ENCODE data around the gene CCDC13.

The CCDC13 gene

DNA sequence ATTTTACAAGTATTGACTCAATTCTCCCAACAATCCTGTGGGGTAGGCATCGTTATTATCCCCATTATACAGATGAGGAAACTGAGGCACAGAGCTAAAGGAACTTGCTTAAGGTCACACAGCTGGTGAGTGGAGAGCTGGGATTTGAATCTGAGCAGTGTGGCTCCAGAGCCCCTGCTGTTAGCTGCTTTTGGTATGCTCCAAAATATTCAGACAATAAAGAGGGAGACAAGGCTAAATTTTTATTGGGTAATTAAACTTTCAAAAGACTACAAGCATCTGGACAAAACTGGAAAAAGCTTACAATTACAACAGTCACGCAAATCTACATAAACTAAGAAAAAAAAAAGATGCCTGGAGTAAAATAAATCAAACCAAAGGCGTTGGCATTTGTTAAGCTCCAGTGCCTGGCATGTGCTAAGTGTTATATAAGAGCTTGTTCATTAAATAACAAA, 27.7 kb downstream of the CCDC13 start:
- POLR2A ChIA-PET (ENCODE audit: low non-redundant PET), result interaction anchor here (0.5 kb wide), 1 partner anchor 93 kb away, joined by 3 read pairs; no protein-coding TSS in a partner anchor
- no peak overlapping the region for H3K27ac ChIP-seq
- TF ChIP-seq, protein P1, sequence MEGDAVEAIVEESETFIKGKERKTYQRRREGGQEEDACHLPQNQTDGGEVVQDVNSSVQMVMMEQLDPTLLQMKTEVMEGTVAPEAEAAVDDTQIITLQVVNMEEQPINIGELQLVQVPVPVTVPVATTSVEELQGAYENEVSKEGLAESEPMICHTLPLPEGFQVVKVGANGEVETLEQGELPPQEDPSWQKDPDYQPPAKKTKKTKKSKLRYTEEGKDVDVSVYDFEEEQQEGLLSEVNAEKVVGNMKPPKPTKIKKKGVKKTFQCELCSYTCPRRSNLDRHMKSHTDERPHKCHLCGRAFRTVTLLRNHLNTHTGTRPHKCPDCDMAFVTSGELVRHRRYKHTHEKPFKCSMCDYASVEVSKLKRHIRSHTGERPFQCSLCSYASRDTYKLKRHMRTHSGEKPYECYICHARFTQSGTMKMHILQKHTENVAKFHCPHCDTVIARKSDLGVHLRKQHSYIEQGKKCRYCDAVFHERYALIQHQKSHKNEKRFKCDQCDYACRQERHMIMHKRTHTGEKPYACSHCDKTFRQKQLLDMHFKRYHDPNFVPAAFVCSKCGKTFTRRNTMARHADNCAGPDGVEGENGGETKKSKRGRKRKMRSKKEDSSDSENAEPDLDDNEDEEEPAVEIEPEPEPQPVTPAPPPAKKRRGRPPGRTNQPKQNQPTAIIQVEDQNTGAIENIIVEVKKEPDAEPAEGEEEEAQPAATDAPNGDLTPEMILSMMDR (conservative IDR thresholded peaks at IDR 0.05; ENCODE audit: low read depth), result no peak
- CTCF ChIA-PET, result interaction anchor here (0.6 to 1.8 kb wide), 4 partner anchors 10 to 112 kb away, joined by 3 to 7 read pairs (median 4); no protein-coding TSS in a partner anchor
- DNase-seq (ENCODE audit: low spot score), result no peak

DNA sequence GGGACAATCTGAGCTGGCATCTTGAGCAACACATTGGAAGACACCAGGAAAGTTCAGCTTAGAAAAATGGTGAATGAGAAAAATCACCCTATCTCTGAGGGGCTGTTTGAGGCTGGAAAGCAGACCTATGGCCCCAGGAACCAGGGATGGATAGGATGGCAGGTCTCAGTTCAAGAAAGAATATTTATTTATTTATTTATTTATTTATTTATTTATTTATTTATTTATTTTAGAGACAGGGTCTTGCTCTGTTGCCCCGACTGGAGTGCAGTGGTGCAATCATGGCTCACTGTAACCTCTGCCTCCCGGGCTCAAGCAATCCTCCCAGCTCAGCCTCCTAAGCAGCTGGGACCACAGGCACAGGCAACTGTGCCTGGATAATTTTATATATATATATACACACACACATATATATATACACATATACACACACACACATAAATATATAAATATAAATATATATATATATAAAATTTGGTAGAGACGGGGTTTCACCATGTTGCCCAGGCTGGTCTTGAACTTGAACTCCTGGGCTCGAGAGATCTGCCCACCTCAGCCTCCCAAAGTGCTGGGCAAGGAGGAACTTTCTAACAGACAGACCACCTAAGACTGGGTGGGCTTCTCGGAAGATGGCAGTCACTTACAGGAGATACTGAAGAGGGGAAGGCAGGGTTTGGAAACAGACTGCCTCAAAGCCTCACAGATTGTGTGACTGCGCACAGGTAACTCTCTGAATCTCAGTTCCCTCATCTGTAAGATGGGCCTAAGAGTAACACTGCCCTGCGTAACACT, 29.7 kb downstream of the CCDC13 start:
- CTCF ChIA-PET, result interaction anchor here (0.6 to 1.8 kb wide), 11 partner anchors 14 to 501 kb away, joined by 3 to 7 read pairs (median 3); no protein-coding TSS in a partner anchor
- no peak for DNase-seq (ENCODE audit: low spot score)
- TF ChIP-seq, protein P1 (conservative IDR thresholded peaks at IDR 0.05; ENCODE audit: low read depth), result no peak
- POLR2A ChIA-PET (ENCODE audit: low non-redundant PET), result no interaction called here
- no peak overlapping the region for H3K27ac ChIP-seq

DNA sequence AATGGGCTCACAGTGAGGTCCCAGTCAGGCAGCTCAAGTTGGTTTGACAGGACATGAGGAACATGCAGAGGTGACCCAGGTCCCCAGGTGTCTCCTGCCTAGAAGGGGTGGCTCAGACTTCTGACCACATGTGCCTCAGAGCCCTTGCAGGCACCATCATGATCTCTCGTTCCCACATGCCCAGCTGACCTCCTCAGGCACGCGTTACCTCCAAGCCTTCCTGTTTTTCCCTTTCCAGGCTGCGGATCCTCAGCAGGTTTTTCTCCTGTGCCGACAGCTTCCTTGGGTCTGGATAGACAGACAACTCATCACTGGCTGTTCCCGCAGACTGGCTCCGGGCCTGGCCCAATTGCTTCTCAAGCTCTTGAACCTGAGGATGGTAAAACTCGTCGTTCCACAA, 30.4 kb downstream of the CCDC13 start:
- TF ChIP-seq, protein P1 (conservative IDR thresholded peaks at IDR 0.05; ENCODE audit: low read depth), result no peak
- no peak overlapping the region for H3K27ac ChIP-seq
- no peak for DNase-seq (ENCODE audit: low spot score)
- CTCF ChIA-PET, result interaction anchor here (0.6 kb wide), 1 partner anchor 195 kb away, joined by 3 read pairs; no protein-coding TSS in a partner anchor
- POLR2A ChIA-PET (ENCODE audit: low non-redundant PET), result no interaction called here

DNA sequence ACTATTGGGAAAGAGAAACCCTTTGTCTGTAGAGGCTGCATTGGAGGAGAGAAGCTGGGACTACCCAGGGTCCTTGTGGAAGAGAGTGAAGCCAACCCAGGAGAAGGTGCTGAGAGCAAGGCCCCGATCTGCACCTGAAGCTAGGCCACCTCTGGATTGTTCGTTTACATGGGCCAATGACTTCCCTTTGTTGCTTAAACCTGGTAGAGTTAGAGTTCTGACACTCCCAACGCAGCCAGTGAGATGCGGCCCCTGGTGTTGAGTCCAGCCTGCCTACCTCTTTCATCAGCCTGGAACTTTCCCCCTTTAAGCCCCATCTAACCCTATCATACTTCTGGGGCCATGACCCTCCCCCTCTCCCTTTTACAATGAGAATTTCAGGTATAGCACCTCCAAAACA, 30.8 kb downstream of the CCDC13 start:
- CTCF ChIA-PET, result interaction anchor here (0.6 kb wide), 1 partner anchor 194 kb away, joined by 3 read pairs; no protein-coding TSS in a partner anchor

DNA sequence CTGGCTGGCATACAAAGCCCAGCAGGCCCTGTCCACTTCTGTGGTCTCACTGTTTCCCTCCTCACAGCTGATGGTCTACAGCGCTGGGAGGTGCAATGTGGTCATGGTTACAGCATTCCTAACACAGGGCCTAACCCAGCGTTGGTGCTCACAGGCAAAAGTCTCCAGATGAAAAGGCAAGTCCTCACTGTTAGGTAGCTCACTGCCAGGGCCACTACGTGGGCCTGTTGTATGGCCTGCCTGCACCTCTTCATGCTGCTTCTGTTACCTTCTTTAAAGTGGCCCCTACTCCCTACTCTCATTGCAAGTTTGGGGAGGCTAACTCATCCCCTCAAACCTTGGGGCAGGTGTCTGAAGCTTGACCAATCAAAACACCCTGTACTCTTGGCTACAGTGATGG, 31.3 kb downstream of the CCDC13 start:
- ChIA-PET POLR2A (ENCODE audit: low non-redundant PET) (no interaction called here), CTCF (no interaction called here)

More for the DNA sequence above, 30.8 kb downstream of the CCDC13 start:
- POLR2A ChIA-PET (ENCODE audit: low non-redundant PET), result no interaction called here
- DNase-seq (ENCODE audit: low spot score), result no peak
- H3K27ac ChIP-seq, result no peak overlapping the region
- TF ChIP-seq, protein P1 (conservative IDR thresholded peaks at IDR 0.05; ENCODE audit: low read depth), result no peak

DNA sequence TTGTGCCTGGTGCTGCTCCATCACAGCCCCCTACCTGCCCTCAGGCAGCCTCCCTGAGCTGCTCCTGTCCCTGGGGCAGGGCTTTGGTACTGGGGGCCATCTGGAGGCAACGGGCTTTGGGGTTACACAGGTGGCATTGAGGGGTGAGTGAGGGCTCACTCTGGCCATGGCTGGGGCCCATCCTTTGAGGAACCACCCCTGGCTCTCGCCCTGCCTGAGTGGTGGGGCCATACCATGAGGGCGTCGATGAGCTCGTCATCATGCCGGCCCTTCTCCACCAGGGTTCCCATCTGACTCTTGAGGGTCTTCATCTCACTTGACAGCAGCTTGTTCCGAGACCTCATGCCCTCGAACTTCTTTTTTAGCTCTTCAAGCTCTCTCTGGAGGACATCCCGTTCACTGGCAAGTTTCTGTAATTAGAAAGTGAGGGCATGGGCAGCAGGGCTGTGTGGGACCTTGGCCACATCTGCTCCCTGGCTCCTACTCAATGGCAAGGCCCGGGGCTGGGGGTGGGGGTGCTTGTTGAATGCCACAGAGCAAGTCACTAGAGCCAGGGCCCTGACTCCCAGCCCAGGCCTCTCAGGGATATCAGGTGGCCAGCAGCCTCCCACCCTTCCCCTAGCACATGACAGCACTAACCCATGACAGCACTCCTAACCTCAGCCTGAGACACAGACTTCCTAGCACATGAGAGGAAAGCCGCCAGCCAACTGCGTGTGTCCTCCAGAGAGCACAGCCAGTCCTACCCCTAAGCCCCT, 33.5 kb downstream of the CCDC13 start:
- TF ChIP-seq, protein P1 (conservative IDR thresholded peaks at IDR 0.05; ENCODE audit: low read depth), result no peak
- ChIA-PET POLR2A (ENCODE audit: low non-redundant PET) (no interaction called here), CTCF (interaction anchor here (0.8 kb wide), 1 partner anchor 15 kb away, joined by 3 read pairs; no protein-coding TSS in a partner anchor)
- DNase-seq (ENCODE audit: low spot score), result no peak
- H3K27ac ChIP-seq, result no peak overlapping the region

More for the DNA sequence above, 31.3 kb downstream of the CCDC13 start:
- TF ChIP-seq, protein P1 (conservative IDR thresholded peaks at IDR 0.05; ENCODE audit: low read depth), result no peak
- no peak for DNase-seq (ENCODE audit: low spot score)
- no peak overlapping the region for H3K27ac ChIP-seq
